HepG2 (cell line): Measurements from ENCODE around the gene RNU6-8.

Experiments used
- CC2D1A ChIP-seq: sonication (generic); formaldehyde crosslinking; IDR thresholded peaks from 2 replicates; pipeline ENCODE4 v1.8.1; 2023; ENCODE audit warnings: mild to moderate bottlenecking, missing genetic modification reagents
- NFE2L2 ChIP-seq: fragments of 150-350 bp; IDR thresholded peaks from 2 replicates; pipeline ENCODE4 v1.6.1; 2014; ENCODE audit warnings: low read length
- POLR2AphosphoS5 ChIP-seq: IDR thresholded peaks from 2 replicates; pipeline ENCODE4 v1.6.1; 2012; ENCODE audit warnings: low read depth, low read length
- ZNF274 ChIP-seq: sonication (generic); formaldehyde crosslinking; IDR thresholded peaks from 2 replicates; pipeline ENCODE4 v1.5.1; 2020; ENCODE audit warnings: mild to moderate bottlenecking, missing genetic modification reagents
- ZNF674 ChIP-seq: sonication (generic); formaldehyde crosslinking; IDR thresholded peaks from 2 replicates; pipeline ENCODE4 v1.5.0; 2020; ENCODE audit warnings: low read depth, mild to moderate bottlenecking, missing genetic modification reagents
- ZSCAN29 ChIP-seq: sonication (generic); formaldehyde crosslinking; conservative IDR thresholded peaks from 2 replicates; pipeline ENCODE4 v1.4.0; 2020; ENCODE audit warnings: mild to moderate bottlenecking, missing genetic modification reagents
- TF ChIP-seq, protein P1 (sequence below): sonication (generic); formaldehyde crosslinking; IDR thresholded peaks from 2 replicates; pipeline ENCODE4 v1.5.0; 2020; ENCODE audit warnings: missing genetic modification reagents

DNA sequence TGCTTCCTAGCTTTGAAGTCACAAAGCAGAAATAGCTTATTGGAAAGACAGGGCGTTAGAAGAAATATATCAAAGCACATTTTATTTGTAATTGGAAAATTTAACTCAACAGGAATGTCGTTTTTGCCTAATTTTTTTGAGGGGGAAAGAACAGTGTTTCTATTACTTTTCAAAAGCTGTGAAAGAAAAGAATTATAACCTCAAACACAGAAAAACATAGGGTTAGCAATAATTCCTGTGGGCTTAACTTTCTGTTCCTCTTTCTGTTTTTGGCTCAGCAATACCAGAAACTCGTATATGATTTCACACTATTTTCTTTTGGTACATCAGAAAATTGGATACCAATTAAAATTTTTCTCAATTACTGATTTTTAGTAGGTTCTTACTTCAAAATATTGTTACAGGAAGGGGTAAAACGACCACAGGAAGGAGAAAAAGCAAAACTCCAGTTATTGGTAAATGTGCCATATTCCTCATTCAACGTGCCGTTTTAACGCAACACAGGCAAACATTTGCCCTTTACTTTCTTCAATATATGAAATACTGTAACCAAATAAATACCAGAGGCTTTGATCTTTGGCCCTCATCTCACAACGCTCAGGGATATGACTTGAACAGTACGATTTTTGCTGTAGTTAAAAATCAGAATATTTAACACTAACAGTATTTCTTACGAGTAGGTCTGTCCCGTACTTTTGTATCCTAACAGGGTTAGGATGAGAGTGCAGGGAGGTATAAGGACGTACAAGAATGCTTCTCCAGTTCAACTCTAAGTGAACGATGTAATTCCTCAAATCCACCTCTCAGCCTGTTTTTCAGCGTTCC lies 2.5 kb downstream of the RNU6-8 start:
- no peak for TF ChIP-seq ZNF674 (CRISPR knock-in tag)
- TF ChIP-seq ZNF274 (CRISPR knock-in tag) = no peak
- no peak for TF ChIP-seq CC2D1A (CRISPR knock-in tag)
- TF ChIP-seq NFE2L2 = no peak; the same call in 1 of the 2 replicates
- no peak for TF ChIP-seq ZSCAN29 (CRISPR knock-in tag)
- TF ChIP-seq, protein P1, sequence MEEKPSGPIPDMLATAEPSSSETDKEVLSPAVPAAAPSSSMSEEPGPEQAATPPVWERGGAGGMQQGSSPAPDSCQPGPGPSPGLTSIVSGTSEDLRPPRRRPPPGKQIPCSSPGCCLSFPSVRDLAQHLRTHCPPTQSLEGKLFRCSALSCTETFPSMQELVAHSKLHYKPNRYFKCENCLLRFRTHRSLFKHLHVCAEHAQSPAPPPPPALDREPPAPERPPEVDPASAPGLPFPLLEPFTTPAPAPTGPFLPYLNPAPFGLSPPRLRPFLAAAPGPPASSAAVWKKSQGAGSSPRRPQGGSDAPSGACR (CRISPR knock-in tag) = no peak; the same call in 1 of the 2 replicates
- TF ChIP-seq POLR2AphosphoS5 = no peak
